Hepatocyte (in vitro differentiated cells): ENCODE data around the gene ZSCAN16. TPM values are rescaled to one million over a fixed set of nuclear protein-coding genes. Genes with fewer than 3 reads are reported as not detected.

Experiments used
- DNase-seq: peaks from one replicate; pipeline ENCODE4 v3.0.0-alpha.2; 2016; ENCODE audit warnings: low spot score
- H2AFZ ChIP-seq: fragments of 200-600 bp; sonication (generic); 2 replicates; pipeline ENCODE4 v1.6.0; 2016; ENCODE audit warnings: antibody characterized with exemption, mild to moderate bottlenecking
- H3K27ac ChIP-seq: fragments of 200-600 bp; sonication (generic); 2 replicates; pipeline ENCODE4 v1.5.1; 2016; ENCODE audit warnings: mild to moderate bottlenecking
- H3K27me3 ChIP-seq: fragments of 200-600 bp; sonication (generic); 2 replicates; pipeline ENCODE4 v1.6.1; 2016
- H3K36me3 ChIP-seq: fragments of 200-600 bp; sonication (generic); replicated peaks from 2 replicates; pipeline ENCODE4 v1.5.1; 2016; ENCODE audit warnings: low read depth; ENCODE audit not compliant: insufficient read depth
- H3K4me1 ChIP-seq: fragments of 200-600 bp; sonication (generic); 2 replicates; pipeline ENCODE4 v1.5.1; 2016; ENCODE audit warnings: mild to moderate bottlenecking, moderate library complexity; ENCODE audit not compliant: insufficient read depth
- H3K4me2 ChIP-seq: fragments of 200-600 bp; sonication (generic); 2 replicates; pipeline ENCODE4 v1.6.0; 2016
- H3K4me3 ChIP-seq: fragments of 200-600 bp; sonication (generic); 2 replicates; pipeline ENCODE4 v1.5.1; 2016; ENCODE audit warnings: mild to moderate bottlenecking
- H3K79me2 ChIP-seq: fragments of 200-600 bp; sonication (generic); 2 replicates; pipeline ENCODE4 v1.6.0; 2017; ENCODE audit warnings: mild to moderate bottlenecking
- H3K9me2 ChIP-seq: fragments of 200-600 bp; sonication (generic); replicated peaks from 2 replicates; pipeline ENCODE4 v1.6.0; 2017; ENCODE audit warnings: mild to moderate bottlenecking; ENCODE audit not compliant: insufficient read depth
- H3K9me3 ChIP-seq: fragments of 200-600 bp; sonication (generic); 2 replicates; pipeline ENCODE4 v1.5.1; 2016; ENCODE audit warnings: low read depth, mild to moderate bottlenecking
- H4K20me1 ChIP-seq: fragments of 200-600 bp; sonication (generic); 2 replicates; pipeline ENCODE4 v1.6.0; 2016; ENCODE audit warnings: mild to moderate bottlenecking; ENCODE audit not compliant: insufficient read depth, poor library complexity, severe bottlenecking
- CTCF ChIP-seq: fragments of 200-600 bp; sonication (generic); IDR thresholded peaks from 2 replicates; pipeline ENCODE4 v1.5.1; 2016; ENCODE audit warnings: antibody characterized with exemption, mild to moderate bottlenecking; ENCODE audit not compliant: poor library complexity
- EZH2 ChIP-seq: fragments of 200-600 bp; sonication (generic); IDR thresholded peaks from 2 replicates; pipeline ENCODE4 v1.6.1; 2016; ENCODE audit warnings: antibody characterized with exemption, mild to moderate bottlenecking, borderline replicate concordance
- EZH2phosphoT487 ChIP-seq: fragments of 200-600 bp; sonication (generic); IDR thresholded peaks from one replicate; pipeline ENCODE4 v1.6.1; 2018; ENCODE audit warnings: antibody characterized with exemption, mild to moderate bottlenecking, low read depth, moderate library complexity; ENCODE audit not compliant: unreplicated experiment, severe bottlenecking
- WGBS: methylation state at CpG from one replicate; pipeline ENCODE4 v1.1.6; 2016; ENCODE audit warnings: low lambda C conversion rate; ENCODE audit errors: missing lambda C conversion rate; 5-methylcytosine and 5-hydroxymethylcytosine counted together
- polyA plus RNA-seq: library from polyadenylated mRNA; unstranded; fragments of >200 nt; fragmentation: Nextera tagmentation; extraction: Ambion mirVana; gene quantifications from 2 replicates; pipeline ENCODE4 v1.2.1, GENCODE V29; 2016
- total RNA-seq: library from RNA; depleted of rRNA; stranded (reverse); fragments of >200 nt; gene quantifications from 2 replicates; pipeline ENCODE4 v1.2.3, GENCODE V29; 2014

Gene ZSCAN16
- total and polyA plus RNA-seq, 2 experiments from 2014 or later, result 4.3 to 6.7 TPM

GRCh38 chr6:28154357-28154756 lies 29.9 kb downstream of the ZSCAN16 start:
- peaks cover 28% of the 10 kb centered on the region for H3K36me3 ChIP-seq
- H3K4me3 ChIP-seq, result no peak overlapping the region

GRCh38 chr6:28158318-28158717 lies 33.9 kb downstream of the ZSCAN16 start:
- H2AFZ ChIP-seq, result no peak overlapping the region
- no peak for DNase-seq
- peaks cover 8% of the 10 kb centered on the region for H3K36me3 ChIP-seq
- H3K4me1 ChIP-seq, result peaks cover 7% of the 10 kb centered on the region
- no peaks in the 10 kb centered on the region for H4K20me1 ChIP-seq
- no peak overlapping the region for H3K4me2 ChIP-seq
- H3K9me3 ChIP-seq, result no peaks in the 10 kb centered on the region
- WGBS, result 97% methylated on average over 3 of the region's 3 CpGs
- no peak overlapping the region for H3K4me3 ChIP-seq
- H3K27me3 ChIP-seq, result no peaks in the 10 kb centered on the region
- H3K9me2 ChIP-seq, result no peaks in the 10 kb centered on the region
- TF ChIP-seq EZH2 (no peak), CTCF (no peak), EZH2phosphoT487 (no peak)
- no peaks in the 10 kb centered on the region for H3K79me2 ChIP-seq
- no peak overlapping the region for H3K27ac ChIP-seq

More at GRCh38 chr6:28154357-28154756, 29.9 kb downstream of the ZSCAN16 start:
- Histone ChIP-seq H3K9me2 (no peaks in the 10 kb centered on the region), H3K9me3 (no peaks in the 10 kb centered on the region), H3K27me3 (no peaks in the 10 kb centered on the region), H3K4me1 (no peaks in the 10 kb centered on the region), H3K4me2 (no peak overlapping the region), H3K27ac (no peak overlapping the region), H3K79me2 (peaks cover 2% of the 10 kb centered on the region), H2AFZ (no peak overlapping the region), H4K20me1 (no peaks in the 10 kb centered on the region)
- DNase-seq, result no peak
- no peak for TF ChIP-seq EZH2
- no peak for TF ChIP-seq CTCF
- no peak for TF ChIP-seq EZH2phosphoT487

GRCh38 chr6:28159029-28159607 lies 34.7 kb downstream of the ZSCAN16 start:
- Histone ChIP-seq H2AFZ (no peak overlapping the region), H3K9me2 (no peaks in the 10 kb centered on the region), H4K20me1 (no peaks in the 10 kb centered on the region), H3K4me2 (no peak overlapping the region), H3K9me3 (no peaks in the 10 kb centered on the region), H3K27ac (no peak overlapping the region), H3K27me3 (no peaks in the 10 kb centered on the region), H3K4me3 (no peak overlapping the region), H3K36me3 (peaks cover 7% of the 10 kb centered on the region), H3K4me1 (peaks cover 7% of the 10 kb centered on the region), H3K79me2 (no peaks in the 10 kb centered on the region)
- no peak for DNase-seq
- 89% methylated on average over 4 of the region's 4 CpGs for WGBS
- TF ChIP-seq CTCF (no peak), EZH2 (no peak), EZH2phosphoT487 (no peak)

- no peak overlapping the region for H3K4me2 ChIP-seq
- H3K79me2 ChIP-seq, result no peaks in the 10 kb centered on the region
- DNase-seq, result no peak
- peaks cover 7% of the 10 kb centered on the region for H3K4me1 ChIP-seq
- TF ChIP-seq CTCF, result no peak
- TF ChIP-seq EZH2phosphoT487, result no peak
- no peak for TF ChIP-seq EZH2
- no peak overlapping the region for H3K4me3 ChIP-seq
- no peaks in the 10 kb centered on the region for H4K20me1 ChIP-seq
- no peaks in the 10 kb centered on the region for H3K9me3 ChIP-seq
- peaks cover 7% of the 10 kb centered on the region for H3K36me3 ChIP-seq
- no peak overlapping the region for H3K27ac ChIP-seq
- H3K9me2 ChIP-seq, result no peaks in the 10 kb centered on the region
- H2AFZ ChIP-seq, result no peak overlapping the region
- 68% methylated on average over 2 of the region's 2 CpGs for WGBS
- H3K27me3 ChIP-seq, result no peaks in the 10 kb centered on the region
Measured at GRCh38 chr6:28160233-28160632, 35.8 kb downstream of the ZSCAN16 start.
